Ascending aorta (tissue), 2 donors: ENCODE measurements around the gene SV2C. TPM values are rescaled to one million over a fixed set of nuclear protein-coding genes. Genes with fewer than 3 reads are reported as not detected.

Experiments
- DNase-seq, 2 donors: peaks; one replicate each; pipeline ENCODE4 v3.0.0-alpha.2; 2019; ENCODE audit warnings: low spot score in 2 of 2
- H3K27ac ChIP-seq, 2 donors: fragments of 200-600 bp; sonication (generic); one replicate each; pipeline ENCODE4 v1.5.1; 2016 to 2017; ENCODE audit warnings: mild to moderate bottlenecking in 1 of 2
- H3K27me3 ChIP-seq: fragments of 200-600 bp; sonication (generic); one replicate; pipeline ENCODE4 v1.5.1; 2017
- H3K36me3 ChIP-seq, 2 donors: fragments of 200-600 bp; sonication (generic); one replicate each; pipeline ENCODE4 v1.5.1; 2016
- H3K4me1 ChIP-seq, 2 donors: fragments of 200-600 bp; sonication (generic); one replicate each; pipeline ENCODE4 v1.5.1; 2016 to 2017; ENCODE audit warnings: mild to moderate bottlenecking in 1 of 2
- H3K4me3 ChIP-seq, 2 donors: fragments of 200-600 bp; sonication (generic); one replicate each; pipeline ENCODE4 v1.5.1; 2016 to 2017; ENCODE audit warnings: mild to moderate bottlenecking in 1 of 2
- H3K9me3 ChIP-seq, 2 donors: fragments of 200-600 bp; sonication (generic); one replicate each; pipeline ENCODE4 v1.5.1; 2016
- intact Hi-C: fragments of 100-400 bp; cut with DNase I; formaldehyde crosslinking; loops from one replicate; pipeline ENCODE4 v1.15.1; 2023
- total RNA-seq: library from RNA; depleted of rRNA; stranded (reverse); fragments of >200 nt; gene quantifications from one replicate; pipeline ENCODE4 v1.1.0, GENCODE V29; 2016
- TF ChIP-seq, protein P1 (sequence below), 3 experiments: fragments of 200-600 bp in 2 of 3; fragments of 450-650 bp in 1 of 3; sonication (generic) in 2 of 3; IDR thresholded peaks; one replicate each; pipeline ENCODE4 v1.5.1; 2016 to 2019; ENCODE audit warnings: antibody characterized with exemption in 3 of 3, mild to moderate bottlenecking in 1 of 3, moderate library complexity in 1 of 3

The SV2C gene
- total RNA-seq, 1 donor from 2014 or later: not detected

DNA sequence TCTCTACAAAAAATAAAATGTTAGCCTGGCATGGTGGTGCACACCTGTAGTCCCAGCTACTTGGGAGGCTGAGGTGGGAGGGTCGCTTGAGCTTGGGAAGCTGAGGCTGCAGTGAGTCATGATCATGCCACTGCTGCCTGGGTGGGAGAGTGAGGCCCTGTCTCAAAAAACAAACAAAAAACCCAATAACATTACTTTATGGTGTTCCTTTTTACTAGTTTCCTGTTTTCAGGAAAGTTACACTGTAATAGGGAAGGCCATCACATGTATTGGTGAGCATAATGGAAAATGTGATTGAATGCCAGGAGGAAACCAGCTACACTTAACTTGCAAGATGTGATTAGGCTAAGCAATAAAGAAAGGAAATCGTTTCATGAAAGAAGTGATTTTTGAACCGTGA is 42.7 kb downstream of the SV2C start:
- H3K9me3 ChIP-seq: no peaks in the 10 kb centered on the region
- no peaks in the 10 kb centered on the region for H3K27me3 ChIP-seq
- DNase-seq: no peak
- intact Hi-C loops: no loop called here
- H3K36me3 ChIP-seq: no peaks in the 10 kb centered on the region
- no peak overlapping the region for H3K4me3 ChIP-seq
- TF ChIP-seq, protein P1, sequence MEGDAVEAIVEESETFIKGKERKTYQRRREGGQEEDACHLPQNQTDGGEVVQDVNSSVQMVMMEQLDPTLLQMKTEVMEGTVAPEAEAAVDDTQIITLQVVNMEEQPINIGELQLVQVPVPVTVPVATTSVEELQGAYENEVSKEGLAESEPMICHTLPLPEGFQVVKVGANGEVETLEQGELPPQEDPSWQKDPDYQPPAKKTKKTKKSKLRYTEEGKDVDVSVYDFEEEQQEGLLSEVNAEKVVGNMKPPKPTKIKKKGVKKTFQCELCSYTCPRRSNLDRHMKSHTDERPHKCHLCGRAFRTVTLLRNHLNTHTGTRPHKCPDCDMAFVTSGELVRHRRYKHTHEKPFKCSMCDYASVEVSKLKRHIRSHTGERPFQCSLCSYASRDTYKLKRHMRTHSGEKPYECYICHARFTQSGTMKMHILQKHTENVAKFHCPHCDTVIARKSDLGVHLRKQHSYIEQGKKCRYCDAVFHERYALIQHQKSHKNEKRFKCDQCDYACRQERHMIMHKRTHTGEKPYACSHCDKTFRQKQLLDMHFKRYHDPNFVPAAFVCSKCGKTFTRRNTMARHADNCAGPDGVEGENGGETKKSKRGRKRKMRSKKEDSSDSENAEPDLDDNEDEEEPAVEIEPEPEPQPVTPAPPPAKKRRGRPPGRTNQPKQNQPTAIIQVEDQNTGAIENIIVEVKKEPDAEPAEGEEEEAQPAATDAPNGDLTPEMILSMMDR (IDR thresholded peaks at IDR 0.05): no peak
- no peaks in the 10 kb centered on the region for H3K4me1 ChIP-seq
- H3K27ac ChIP-seq: no peak overlapping the region

DNA sequence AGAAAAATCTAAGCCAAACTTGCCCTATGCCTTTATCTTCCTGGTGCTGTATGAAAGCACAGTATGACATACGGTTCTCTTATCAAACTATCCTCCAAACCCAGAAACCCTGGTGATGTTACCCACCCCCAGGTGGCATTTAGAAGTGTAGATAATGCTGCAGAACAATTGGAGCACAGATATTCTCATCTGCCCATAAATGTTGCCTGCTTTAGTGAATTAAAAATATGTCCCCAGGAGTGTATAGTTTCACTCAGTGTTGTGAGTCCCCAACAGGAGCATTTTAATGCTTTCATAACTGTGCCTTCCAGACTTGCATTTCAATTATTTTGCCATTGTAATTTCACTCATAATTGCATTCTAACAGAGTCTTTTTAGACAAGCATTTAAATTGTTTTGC is 50.8 kb downstream of the SV2C start:
- DNase-seq: no peak
- Histone ChIP-seq H3K4me1 (no peaks in the 10 kb centered on the region), H3K9me3 (no peaks in the 10 kb centered on the region), H3K36me3 (no peaks in the 10 kb centered on the region), H3K27me3 (no peaks in the 10 kb centered on the region), H3K27ac (no peak overlapping the region), H3K4me3 (no peak overlapping the region)
- intact Hi-C loops: no loop called here
- TF ChIP-seq, protein P1 (IDR thresholded peaks at IDR 0.05): no peak

DNA sequence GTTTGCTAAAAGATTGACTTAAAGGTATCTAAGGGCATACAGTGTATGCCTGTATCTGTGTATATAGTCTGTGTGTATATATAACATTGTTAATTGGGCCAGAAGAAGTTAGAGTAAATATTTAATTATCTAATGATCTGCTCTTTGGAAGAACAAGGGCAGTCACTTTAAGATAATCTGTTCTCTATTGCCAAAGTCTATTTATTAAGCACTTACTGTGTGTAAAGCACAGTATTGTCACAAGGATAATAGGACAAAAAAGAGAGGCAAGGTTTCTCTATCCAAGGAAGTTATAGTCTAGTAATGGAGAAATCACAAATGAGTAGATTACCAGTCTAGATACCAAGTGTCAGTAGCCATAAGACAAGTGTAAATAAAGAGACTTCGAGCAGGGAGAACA is 51.5 kb downstream of the SV2C start:
- no peak for DNase-seq
- TF ChIP-seq, protein P1 (IDR thresholded peaks at IDR 0.05): no peak
- Histone ChIP-seq H3K36me3 (no peaks in the 10 kb centered on the region), H3K27ac (no peak overlapping the region), H3K4me3 (no peak overlapping the region), H3K27me3 (no peaks in the 10 kb centered on the region), H3K4me1 (no peaks in the 10 kb centered on the region), H3K9me3 (no peaks in the 10 kb centered on the region)
- intact Hi-C loops: no loop called here

DNA sequence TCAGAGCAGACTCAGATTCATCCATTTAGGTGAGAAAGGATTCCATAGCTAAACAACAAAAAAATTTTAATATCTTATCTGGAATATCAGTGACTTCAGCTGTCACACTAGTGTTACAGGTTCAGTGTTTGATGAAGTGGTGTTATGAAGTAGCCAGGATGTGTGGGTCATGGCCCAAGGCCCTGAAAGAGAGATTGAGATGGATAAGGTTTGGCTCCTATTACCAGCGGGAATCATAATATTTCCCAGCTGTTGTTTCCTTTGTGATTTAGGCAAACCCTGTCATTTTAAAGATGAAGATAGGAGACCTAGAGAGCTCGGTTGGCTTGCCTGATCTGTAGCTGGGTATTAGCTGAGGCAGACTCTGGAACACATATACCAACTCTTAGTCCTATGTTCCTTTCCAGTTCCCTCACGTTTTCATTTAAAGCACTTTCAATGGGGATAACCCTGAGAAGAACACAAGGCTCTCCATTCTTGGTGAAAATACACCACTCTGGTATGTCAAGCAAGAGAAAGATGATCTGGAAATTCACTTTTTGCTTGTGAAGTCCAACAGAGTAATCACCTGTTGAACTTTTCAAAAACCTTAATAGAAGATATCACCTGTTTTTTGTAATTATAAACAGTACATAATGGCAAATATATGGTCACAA is 54.8 kb downstream of the SV2C start:
- no peak overlapping the region for H3K4me3 ChIP-seq
- no peaks in the 10 kb centered on the region for H3K9me3 ChIP-seq
- intact Hi-C loops: no loop called here
- no peaks in the 10 kb centered on the region for H3K36me3 ChIP-seq
- no peaks in the 10 kb centered on the region for H3K27me3 ChIP-seq
- DNase-seq: no peak
- H3K4me1 ChIP-seq: no peaks in the 10 kb centered on the region
- H3K27ac ChIP-seq: no peak overlapping the region
- TF ChIP-seq, protein P1 (IDR thresholded peaks at IDR 0.05): no peak

DNA sequence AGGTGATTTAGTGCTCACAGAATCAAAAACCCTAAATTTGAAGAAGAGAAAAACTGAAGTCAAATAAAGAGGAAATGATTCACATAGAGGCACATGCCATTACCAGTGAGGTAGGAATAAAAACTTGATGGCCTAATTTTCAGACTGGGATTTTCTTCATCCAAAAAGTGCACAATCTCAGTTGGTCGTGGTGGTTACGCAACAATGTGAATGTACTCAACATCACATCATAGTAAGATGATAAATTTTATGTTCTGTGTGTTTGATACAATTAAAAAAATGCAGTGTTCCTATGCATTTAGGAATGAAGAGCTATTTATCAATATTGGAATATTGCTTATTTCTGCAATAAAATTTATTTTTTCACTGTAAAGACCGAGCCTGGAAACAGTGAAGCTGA is 60.7 kb downstream of the SV2C start:
- DNase-seq: no peak
- intact Hi-C loops: no loop called here
- no peaks in the 10 kb centered on the region for H3K27me3 ChIP-seq
- no peaks in the 10 kb centered on the region for H3K4me1 ChIP-seq
- no peaks in the 10 kb centered on the region for H3K9me3 ChIP-seq
- no peak overlapping the region for H3K27ac ChIP-seq
- H3K36me3 ChIP-seq: no peaks in the 10 kb centered on the region
- H3K4me3 ChIP-seq: no peak overlapping the region
- TF ChIP-seq, protein P1 (IDR thresholded peaks at IDR 0.05): no peak
